RPMI7951 (cell line): ENCODE measurements around the gene JAK1. TPM values are rescaled to one million over a fixed set of nuclear protein-coding genes. Genes with fewer than 3 reads are reported as not detected.
"Not testable (repeated sequence)": the region's sequence is repeated elsewhere in the genome, so short reads cannot be mapped to it uniquely, and the experiment has no call there.

Source experiments
- DNase-seq: peaks from one replicate; pipeline ENCODE4 v3.0.0-alpha.2; 2012; ENCODE audit warnings: low read depth
- total RNA-seq: library from RNA; depleted of rRNA; stranded (reverse); fragments of >200 nt; shearing (Covaris generic); gene quantifications from 2 replicates; pipeline ENCODE4 v1.2.3, GENCODE V29; 2014

Gene JAK1
- total RNA-seq, 1 experiment from 2014 or later = 72.1 TPM

DNA sequence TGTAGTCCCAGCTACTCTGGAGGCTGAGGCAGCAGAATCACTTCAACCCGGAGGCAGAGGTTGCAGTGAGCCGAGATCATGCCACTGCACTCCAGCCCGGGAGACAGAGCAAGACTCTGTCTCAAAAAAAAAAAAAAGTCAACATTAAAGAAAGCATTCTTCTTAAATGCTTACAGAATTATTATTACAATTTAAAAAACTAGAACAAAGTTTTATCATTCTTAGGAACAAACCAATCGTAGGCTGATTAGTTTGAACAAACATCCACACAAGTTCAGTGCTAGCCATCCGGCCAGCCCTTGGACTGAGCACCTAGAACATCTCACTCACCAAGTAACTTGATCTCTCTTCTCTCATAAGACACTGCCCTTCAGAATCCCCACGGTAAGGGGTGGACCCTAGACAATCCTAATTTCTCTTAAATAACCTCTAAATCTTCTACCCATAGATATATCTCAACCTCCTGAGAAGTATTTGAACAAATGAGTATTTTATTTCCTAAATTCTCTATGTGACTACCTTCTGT is 16.0 kb downstream of the JAK1 start:
- DNase-seq = no peak

DNA sequence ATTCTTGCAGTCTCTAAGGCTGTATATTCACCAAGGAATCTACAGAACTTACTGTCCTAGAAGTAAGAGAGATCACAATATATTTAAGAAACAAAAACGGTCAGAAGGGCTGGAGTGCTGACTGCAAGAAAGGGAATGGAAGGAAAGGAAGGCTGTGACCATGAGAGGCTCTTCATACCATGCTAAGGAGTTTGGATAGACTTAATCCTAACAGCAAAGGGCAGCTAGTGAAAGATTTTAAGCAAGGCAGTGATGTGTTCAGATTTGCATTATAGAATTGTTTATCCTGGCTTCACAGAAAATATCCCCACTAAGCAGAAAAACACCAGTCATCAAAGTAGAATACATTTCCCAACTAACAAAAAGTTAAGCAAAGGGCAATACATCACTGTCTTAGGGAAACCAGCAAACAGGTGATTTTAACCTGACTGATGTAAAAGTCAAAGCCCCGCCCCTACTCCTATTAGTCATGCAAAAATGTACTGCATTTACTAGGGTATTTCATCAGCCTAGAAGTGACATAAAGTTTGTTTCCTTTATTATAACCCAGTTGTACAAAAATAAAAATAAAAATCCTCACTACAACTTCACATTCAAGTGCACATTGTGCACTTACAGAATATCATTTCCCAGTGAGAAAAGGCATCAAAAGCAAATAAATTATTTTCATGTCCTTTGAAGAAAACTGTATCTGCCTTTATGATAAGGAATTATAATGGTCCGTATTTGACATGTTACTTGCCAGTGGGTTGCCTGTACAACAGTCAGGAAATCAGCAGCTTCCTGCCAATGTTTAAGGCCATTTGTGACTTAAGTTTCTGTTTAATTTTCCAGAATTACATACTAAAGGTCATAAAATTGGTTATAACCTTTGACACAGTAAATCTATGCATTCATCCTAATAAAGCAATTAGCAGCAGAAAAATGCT is 17.2 kb downstream of the JAK1 start:
- DNase-seq = no peak

DNA sequence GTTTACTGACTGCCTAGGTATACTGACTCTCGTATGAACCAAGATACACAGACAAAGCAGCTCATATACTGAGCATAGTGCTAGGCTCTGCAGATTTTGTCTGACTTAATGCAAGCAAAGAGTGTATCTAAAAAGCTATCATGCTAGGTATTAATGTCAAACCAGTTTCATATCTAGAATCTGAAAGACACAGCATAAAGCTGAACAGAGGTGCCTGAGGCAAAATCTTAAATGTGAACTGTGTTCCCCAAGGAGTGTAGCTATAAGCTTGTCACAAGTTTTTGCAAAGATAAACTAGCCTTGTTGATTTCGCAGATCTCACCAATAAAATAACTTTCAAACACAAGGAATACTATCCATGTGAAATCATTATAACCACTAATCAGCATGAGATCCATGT is 18.1 kb downstream of the JAK1 start:
- DNase-seq = no peak

GRCh38 chr1:64946916-64947315 is 19.4 kb downstream of the JAK1 start:
- DNase-seq = no peak

DNA sequence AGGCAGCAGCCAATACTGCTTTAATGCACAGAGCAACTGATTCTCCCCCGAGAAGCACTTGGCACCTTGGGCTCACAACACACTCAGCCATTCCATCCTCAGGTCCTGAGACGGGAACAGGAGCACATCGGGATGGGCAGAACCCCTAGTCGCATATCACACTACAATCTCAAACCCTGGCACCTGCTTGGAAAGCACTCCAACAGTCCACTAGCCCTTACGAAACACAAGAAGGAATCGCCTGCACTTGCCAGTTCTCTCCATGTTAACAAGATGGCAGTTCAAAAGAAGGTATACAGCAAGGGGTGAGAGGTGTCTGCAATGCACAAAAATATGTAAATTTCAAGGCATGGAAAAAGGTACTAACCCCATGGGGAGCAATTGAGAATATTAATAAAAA is 21.4 kb downstream of the JAK1 start:
- no peak for DNase-seq

- no peak for DNase-seq
These were observed 23.7 kb downstream of the JAK1 start for GRCh38 chr1:64942675-64943074.

DNA sequence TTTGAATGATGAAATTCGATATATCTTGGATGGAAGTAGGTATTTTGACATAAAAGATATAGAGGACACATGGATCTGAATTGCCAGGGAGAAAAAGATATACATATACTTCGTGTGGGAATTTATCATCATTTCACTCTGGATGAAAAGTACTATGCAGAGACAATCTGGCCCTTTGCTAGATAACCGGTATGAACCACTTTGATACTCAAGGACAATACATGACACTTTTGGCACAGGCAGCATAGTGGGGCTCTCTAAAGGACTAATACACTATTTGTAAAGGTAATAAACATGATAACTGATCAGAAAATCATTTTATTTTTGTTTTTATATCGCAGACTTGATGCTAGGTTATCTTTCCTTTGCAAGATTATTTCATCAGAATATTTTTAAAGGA is 24.2 kb downstream of the JAK1 start:
- no peak for DNase-seq

- no peak for DNase-seq
These were observed 24.8 kb downstream of the JAK1 start for GRCh38 chr1:64941461-64942117.

DNA sequence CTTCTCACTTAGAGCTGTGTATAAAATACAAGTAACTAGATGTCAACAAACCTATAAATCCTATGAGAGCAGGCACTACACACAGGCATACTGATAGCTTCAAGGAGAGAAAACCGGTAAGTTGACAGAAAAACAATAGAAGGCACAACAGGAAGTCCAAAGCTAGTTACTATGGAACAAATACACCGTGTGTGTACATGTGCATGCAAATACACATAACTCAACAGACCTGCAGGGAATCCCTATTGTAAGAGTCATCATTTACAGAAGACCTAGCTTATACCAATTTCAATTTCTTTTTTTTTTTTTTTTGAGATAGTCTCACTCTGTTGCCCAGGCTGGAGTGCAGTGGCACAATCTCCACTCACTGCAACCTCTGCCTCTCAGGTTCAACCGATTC is 26.3 kb downstream of the JAK1 start:
- no peak for DNase-seq

DNA sequence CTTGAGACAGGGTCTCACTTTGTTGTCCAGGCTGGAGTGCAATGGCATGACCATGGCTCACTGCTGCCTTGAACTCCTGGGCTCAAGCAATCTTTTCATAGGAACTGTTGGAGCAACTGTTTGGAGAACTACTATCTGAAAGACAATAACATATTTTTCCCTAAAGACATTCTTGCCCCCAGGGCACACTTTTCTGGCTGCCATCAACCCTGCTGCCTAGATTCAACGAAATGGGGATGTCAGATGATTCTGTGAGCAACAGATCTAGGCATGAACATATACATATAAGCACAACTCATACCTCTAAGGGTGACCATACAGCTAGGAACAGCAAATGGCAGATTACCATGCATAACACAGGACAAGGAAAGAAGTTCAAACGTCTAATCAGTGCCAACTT is 27.4 kb downstream of the JAK1 start:
- no peak for DNase-seq

GRCh38 chr1:64936956-64937355 is 29.4 kb downstream of the JAK1 start:
- peak; percentile 15 for DNase-seq

DNA sequence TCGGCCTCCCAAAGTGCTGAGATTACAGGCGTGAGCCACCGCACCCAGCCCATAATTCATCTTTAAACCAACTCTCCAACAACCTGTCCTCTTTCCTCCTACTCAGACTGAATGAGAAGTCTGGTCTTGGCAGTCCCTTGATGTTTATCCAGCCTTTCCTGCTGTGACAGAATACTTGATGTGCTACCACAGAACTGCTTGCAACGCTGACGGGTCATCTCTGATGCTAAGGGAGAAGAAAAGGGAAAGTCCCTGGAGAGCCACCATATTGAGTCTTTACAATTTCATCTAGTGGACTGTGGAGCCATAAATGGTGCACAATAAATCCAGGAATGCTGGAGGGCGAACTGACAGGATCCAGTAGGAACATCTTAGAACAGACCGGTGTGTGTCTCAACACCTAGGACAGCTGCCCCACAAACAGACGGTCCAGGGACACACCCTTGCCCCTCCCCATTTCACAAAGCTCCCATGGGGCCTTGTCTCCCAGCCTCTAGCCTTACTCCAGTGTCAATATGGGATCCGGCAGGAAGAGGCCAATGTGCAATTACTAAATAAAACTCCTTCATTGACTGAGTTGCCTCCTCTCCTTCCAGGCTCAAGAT is 30.7 kb downstream of the JAK1 start:
- DNase-seq = no peak

- DNase-seq = no peak
These were observed 31.5 kb downstream of the JAK1 start for GRCh38 chr1:64934878-64935275.

- DNase-seq = peak; percentile 74
These were observed 32.1 kb downstream of the JAK1 start for GRCh38 chr1:64934115-64934877.

- peak; percentile 83 for DNase-seq
These were observed 32.9 kb downstream of the JAK1 start for GRCh38 chr1:64933296-64934070.

GRCh38 chr1:64932962-64933295 is 33.4 kb downstream of the JAK1 start:
- DNase-seq = no peak

DNA sequence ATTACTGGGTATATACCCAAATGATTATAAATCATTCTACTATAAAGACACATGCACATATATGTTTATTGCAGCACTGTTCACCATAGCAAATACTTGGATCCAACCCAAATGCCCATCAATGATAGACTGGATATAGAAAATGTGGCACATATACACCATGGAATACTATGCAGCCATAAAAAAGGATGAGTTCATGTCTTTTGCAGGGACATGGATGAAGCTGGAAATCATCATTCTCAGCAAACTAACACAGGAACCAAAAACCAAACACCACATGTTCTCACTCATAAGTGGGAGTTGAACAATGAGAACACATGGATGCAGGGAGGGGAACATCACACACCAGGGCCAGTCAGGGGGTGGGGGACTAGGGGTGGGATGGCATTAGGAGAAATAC is 35.7 kb downstream of the JAK1 start:
- DNase-seq = not testable (repeated sequence)

DNA sequence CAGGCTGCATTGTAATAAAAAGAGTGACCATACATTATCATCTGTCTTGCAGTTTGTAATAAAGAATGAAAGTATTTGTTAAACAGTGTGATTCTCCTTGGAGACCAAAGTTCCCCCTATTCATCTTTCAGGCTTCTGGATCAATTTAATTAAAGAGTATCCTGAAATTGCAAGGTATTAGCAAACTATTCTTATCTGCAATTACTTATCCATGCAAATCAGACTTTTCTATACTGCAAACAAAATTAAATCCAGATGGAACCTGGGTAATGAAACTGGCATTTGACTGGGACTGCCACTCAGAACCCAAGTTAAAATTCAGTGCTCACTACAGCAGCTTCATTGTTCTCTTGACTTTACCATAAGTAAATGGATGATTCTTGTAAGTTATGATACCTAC is 37.1 kb downstream of the JAK1 start:
- no peak for DNase-seq

GRCh38 chr1:64928325-64928724 is 38.0 kb downstream of the JAK1 start:
- no peak for DNase-seq

DNA sequence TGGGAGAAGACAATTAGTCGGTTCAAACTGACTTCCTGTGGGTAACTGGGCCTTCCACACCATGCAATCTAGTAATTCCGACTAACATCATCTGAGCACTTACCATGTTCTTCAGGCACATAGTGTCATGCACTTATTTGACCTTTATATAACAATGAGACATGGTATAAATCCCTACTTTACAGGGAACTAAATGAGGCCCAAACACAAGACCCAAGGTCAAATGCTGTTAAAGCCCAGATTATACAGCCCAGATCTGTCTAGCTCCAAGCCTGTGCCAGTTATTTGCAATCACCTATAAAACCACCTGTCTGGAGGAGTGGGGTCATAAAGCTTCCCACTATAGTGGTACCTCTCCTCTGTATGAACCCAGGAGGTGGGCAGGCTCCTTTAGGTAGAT is 40.8 kb downstream of the JAK1 start:
- no peak for DNase-seq

- peak; percentile 11 for DNase-seq
These were observed 43.0 kb downstream of the JAK1 start for GRCh38 chr1:64923294-64923718.
